Activated CD8-positive, alpha-beta memory T cell treated with anti-CD3 and anti-CD28 coated beads, Interleukin-2, amount 10 ng/mL, durations not matched to agents 7 days and 5 days (primary cell): ENCODE measurements around the gene HAUS2. TPM values are rescaled to one million over a fixed set of nuclear protein-coding genes. Genes with fewer than 3 reads are reported as not detected.
"Not testable (repeated sequence)": the region's sequence is repeated elsewhere in the genome, so short reads cannot be mapped to it uniquely, and the experiment has no call there.

ENCODE experiments used
- ATAC-seq: fragments of 150-1000 bp; cut with Tn5 transposase; one replicate; pipeline ENCODE4 v1.10.0; 2021; ENCODE audit warnings: moderate library complexity
- CTCF ChIA-PET: fragments of 350-600 bp; sonication (Branson Sonifier 250); formaldehyde crosslinking; loops from one replicate; lab custom pipeline; 2021; ENCODE audit warnings: antibody characterized with exemption; lab: Charles Lee
- DNase-seq: peaks from one replicate; pipeline ENCODE4 v3.0.0-alpha.2; 2020
- H3K27ac Mint-ChIP-seq: one replicate; pipeline ENCODE4 v1.8.0; 2021; ENCODE audit warnings: mild to moderate bottlenecking, mixed read lengths
- H3K27me3 Mint-ChIP-seq: one replicate; pipeline ENCODE4 v1.8.0; 2021; ENCODE audit warnings: mixed read lengths
- H3K36me3 Mint-ChIP-seq: one replicate; pipeline ENCODE4 v1.8.0; 2021; ENCODE audit warnings: mild to moderate bottlenecking, mixed read lengths
- H3K4me1 Mint-ChIP-seq: one replicate; pipeline ENCODE4 v1.8.0; 2021; ENCODE audit warnings: mixed read lengths
- H3K4me3 Mint-ChIP-seq: one replicate; pipeline ENCODE4 v1.8.0; 2021; ENCODE audit warnings: mild to moderate bottlenecking, moderate library complexity, mixed read lengths
- H3K9me3 Mint-ChIP-seq: one replicate; pipeline ENCODE4 v1.8.0; 2022; ENCODE audit warnings: low read depth, mixed read lengths
- total RNA-seq, 2 experiments: library from RNA; stranded (reverse); gene quantifications; one replicate each; pipeline ENCODE4 v1.2.3, GENCODE V29; 2021

Gene HAUS2
- total RNA-seq, 2 experiments from 2014 or later: 35.5 to 35.6 TPM

DNA sequence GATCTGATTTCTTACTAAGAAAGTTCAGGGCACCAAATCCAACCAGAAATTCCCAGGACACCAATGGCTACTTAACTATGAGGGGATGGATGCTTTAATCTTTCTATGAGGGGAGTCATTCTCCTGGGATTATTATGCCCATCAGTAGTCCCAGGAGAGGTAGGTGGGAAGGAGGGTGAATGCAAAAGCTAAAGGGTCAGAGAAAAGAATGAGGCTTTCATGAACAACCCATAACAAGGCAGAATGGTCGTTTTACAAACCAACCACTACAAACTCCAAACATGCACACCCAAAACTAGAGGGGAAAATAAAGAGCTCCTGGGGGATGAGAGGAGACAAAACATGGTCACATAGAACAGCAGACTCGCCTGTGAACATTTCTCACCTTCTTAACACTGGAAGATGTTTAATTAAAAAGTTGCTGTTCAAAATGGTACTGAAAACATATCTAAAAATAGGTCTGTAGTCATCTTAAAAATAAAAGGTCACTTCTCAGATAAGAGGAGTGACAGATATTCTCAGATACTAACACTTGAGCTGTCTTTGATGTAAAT lies 30.4 kb downstream of the HAUS2 start:
- DNase-seq (no peak), ATAC-seq (no peak)
- CTCF ChIA-PET: interaction anchor here (0.7 kb wide), 1 partner anchor 16 kb away, joined by 3 read pairs; no protein-coding TSS in a partner anchor

DNA sequence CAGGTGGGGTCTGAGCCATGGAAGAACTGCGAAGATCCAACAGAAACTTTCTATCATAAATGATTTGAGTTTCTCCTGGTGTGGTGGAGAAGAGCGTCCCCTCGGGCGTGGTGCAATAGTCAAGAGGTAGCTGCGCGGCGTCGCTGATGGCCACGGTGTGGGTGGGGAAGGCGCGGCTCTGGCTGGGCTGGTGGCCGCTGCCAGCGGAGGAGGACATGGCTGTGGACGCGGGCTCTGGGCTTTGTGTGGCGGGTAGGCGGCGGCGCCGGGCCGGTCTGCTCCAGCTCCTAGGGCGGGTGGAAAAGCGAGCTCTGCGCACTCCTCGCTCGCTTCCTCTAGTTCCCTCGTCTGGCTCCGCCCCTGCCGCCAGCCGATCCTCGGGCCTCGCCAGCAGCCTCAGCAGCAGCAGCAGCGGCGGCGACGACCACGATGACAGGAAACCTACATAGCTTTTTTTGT lies 32.7 kb downstream of the HAUS2 start:
- H3K27ac Mint-ChIP-seq: peak overlapping the region; percentile 79
- H3K36me3 Mint-ChIP-seq: peaks cover 3% of the 10 kb centered on the region
- H3K4me3 Mint-ChIP-seq: peak overlapping the region; percentile 79
- ATAC-seq: peak; percentile 100
- peaks cover 4% of the 10 kb centered on the region for H3K27me3 Mint-ChIP-seq
- peaks cover 46% of the 10 kb centered on the region for H3K4me1 Mint-ChIP-seq
- CTCF ChIA-PET: interaction anchor here (0.5 to 2.8 kb wide), 12 partner anchors 11 to 92 kb away, joined by 3 to 12 read pairs (median 4); partner anchors contain the start of genes HAUS2 and LRRC57
- H3K9me3 Mint-ChIP-seq: no peaks in the 10 kb centered on the region
- peak; percentile 92 for DNase-seq

More for the DNA sequence above, 30.4 kb downstream of the HAUS2 start:
- no peak overlapping the region for H3K4me3 Mint-ChIP-seq
- H3K36me3 Mint-ChIP-seq: no peaks in the 10 kb centered on the region
- peaks cover 4% of the 10 kb centered on the region for H3K27me3 Mint-ChIP-seq
- no peak overlapping the region for H3K27ac Mint-ChIP-seq
- H3K4me1 Mint-ChIP-seq: peaks cover 56% of the 10 kb centered on the region
- no peaks in the 10 kb centered on the region for H3K9me3 Mint-ChIP-seq

DNA sequence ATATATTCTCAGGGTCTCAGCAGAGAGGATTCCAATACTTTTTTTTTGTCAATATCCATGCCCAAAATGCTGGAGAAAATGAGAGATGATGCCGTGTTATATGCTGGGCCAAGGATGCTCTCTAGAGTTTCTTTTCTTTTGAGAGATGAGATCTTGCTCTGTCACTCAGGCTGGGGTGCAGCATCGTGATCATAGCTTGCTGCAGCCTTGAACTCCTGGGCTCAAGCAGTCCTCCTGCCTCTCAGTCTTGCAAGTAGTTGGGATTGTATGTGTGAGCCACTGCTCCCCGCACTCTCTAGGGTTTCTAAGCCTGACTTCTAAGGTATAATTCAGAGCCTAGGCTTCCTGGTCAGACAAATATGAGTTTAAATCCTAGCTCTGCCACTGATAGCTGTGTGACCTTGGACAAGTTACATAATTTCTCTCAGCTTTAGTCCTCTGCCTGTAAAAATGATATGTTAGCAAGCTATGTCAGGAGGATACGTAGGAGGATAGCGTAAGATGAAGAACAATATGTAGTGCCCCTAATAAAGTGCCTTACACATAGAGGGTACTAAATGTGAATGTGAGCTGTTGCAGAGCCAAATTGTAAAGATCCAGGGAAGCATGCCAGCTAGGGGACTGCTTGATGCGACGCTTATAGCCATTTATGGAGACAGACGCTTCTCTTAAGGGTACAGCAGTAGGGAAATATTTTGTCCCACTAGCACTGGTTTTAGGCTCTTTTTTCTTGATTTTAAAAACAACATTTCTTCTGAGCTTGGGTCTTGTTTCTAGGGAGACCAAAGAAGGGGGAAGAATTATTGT lies 34.1 kb downstream of the HAUS2 start:
- no peak overlapping the region for H3K27ac Mint-ChIP-seq
- H3K4me1 Mint-ChIP-seq: peaks cover 34% of the 10 kb centered on the region
- peaks cover 4% of the 10 kb centered on the region for H3K27me3 Mint-ChIP-seq
- no peak overlapping the region for H3K4me3 Mint-ChIP-seq
- ATAC-seq (no peak), DNase-seq (no peak)
- H3K9me3 Mint-ChIP-seq: no peaks in the 10 kb centered on the region
- H3K36me3 Mint-ChIP-seq: peaks cover 3% of the 10 kb centered on the region
- CTCF ChIA-PET: interaction anchor here (1.3 to 2.8 kb wide), 5 partner anchors 20 to 71 kb away, joined by 3 to 12 read pairs (median 5); partner anchors contain the start of genes HAUS2 and LRRC57

DNA sequence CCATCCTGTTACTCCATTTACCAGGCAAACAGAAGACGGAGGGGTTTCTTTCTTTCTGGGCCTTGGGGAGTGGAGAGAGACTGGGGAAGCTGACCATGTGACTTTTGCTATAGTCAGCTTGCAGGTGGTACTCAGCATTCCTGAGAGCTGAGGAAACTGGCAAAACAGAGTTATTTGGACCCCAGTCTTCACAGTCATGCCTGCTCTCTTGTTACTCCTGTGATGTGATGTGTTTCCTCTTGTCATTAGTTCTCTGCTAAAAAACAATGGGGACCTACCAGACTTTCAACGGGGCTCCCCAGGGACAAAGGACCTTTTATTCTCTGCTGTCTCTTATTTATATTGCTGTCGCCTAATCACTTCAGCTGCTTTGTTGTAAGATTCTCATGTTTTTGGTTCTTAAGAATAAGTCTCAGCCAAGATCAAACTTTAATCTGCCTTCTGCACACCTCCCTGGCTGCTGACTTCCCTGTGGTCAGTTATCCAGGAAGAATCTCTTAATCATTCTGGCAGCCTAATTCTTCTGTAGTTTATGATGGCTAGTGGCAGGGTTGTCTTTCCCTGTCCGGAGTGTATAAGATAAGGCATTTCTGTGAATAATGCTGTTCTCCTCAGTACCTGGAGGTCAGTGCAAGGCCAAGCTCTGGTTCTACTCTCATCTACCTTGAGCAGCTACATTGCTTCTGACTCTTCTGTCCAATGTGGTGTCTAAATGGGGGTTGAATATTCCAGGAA lies 35.6 kb downstream of the HAUS2 start:
- DNase-seq (no peak), ATAC-seq (no peak)
- CTCF ChIA-PET: interaction anchor here (1.7 kb wide), 1 partner anchor 22 kb away, joined by 4 read pairs; no protein-coding TSS in a partner anchor
- Mint-ChIP-seq H3K4me1 (peaks cover 29% of the 10 kb centered on the region), H3K9me3 (no peaks in the 10 kb centered on the region), H3K27ac (no peak overlapping the region), H3K4me3 (no peak overlapping the region), H3K36me3 (peaks cover 4% of the 10 kb centered on the region), H3K27me3 (no peaks in the 10 kb centered on the region)

DNA sequence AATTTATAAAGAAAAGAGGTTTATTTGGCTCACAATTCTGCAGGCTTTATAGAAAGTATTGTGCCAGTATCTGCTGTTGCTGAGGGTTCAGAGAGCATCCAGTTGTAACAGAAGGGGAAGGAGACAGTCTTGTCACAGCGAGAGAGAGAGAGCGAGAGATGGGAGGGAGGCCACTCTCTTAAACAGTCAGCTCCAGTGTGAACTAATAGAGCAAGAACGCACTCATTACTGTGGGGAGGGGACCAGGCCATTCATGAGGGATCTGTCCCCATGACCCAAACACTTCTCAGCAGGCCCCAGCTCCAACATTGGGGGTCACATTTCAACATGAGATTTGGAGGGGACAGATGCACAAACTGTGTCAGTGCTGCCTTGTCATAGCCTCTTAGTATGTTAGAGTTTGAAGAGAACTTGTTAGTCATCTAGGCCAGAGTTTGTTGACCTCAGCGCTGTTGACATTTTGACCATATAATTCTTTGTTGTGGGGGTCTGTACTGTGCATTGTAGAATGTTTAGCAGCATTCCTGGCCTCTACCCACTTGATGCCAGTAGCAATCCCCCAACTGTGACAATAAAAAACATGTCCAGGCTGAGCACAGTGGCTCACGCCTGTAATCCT lies 42.1 kb downstream of the HAUS2 start:
- CTCF ChIA-PET: interaction anchor here (0.7 to 1.4 kb wide), 4 partner anchors 15 to 108 kb away, joined by 3 to 6 read pairs (median 4); no protein-coding TSS in a partner anchor
- peaks cover 10% of the 10 kb centered on the region for H3K36me3 Mint-ChIP-seq
- H3K27me3 Mint-ChIP-seq: no peaks in the 10 kb centered on the region
- no peaks in the 10 kb centered on the region for H3K9me3 Mint-ChIP-seq
- H3K27ac Mint-ChIP-seq: no peak overlapping the region
- ATAC-seq (no peak), DNase-seq (no peak)
- H3K4me1 Mint-ChIP-seq: no peaks in the 10 kb centered on the region
- no peak overlapping the region for H3K4me3 Mint-ChIP-seq

DNA sequence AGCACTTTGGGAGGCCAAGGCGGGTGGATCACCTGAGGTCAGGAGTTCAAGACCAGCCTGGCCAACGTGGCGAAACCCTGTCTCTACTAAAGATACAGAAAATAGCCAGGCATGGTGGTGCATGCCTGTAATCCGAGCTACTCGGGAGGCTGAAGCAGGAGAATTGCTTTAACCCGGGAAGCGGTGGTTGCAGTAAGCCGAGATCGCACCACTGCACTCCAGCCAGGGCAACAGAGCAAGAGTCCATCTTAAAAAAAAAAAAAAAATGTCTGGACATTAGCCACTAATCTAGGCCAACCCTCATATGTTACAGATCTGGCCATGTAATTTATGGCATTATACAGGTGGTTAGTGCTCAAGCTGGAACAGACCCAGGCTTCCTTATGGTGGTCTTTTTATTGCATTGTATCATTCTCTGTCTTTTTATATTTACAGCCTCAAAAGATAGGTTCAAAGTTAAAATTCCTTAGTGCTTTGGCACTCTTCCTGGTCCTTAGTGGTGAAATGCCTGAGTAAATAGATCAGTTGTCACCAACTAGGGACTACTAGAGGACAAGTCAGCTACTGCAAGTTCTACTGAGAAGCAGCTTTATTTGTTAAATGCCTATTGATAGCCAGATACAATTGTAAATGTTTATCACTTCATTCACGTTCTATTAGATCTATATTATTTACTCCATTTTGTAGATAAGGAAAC lies 42.7 kb downstream of the HAUS2 start:
- H3K4me1 Mint-ChIP-seq: no peaks in the 10 kb centered on the region
- CTCF ChIA-PET: interaction anchor here (0.7 to 1.6 kb wide), 7 partner anchors 9 to 109 kb away, joined by 3 to 6 read pairs (median 4); no protein-coding TSS in a partner anchor
- peak; percentile 42 for ATAC-seq
- H3K27me3 Mint-ChIP-seq: no peaks in the 10 kb centered on the region
- no peak overlapping the region for H3K27ac Mint-ChIP-seq
- DNase-seq: no peak
- no peaks in the 10 kb centered on the region for H3K9me3 Mint-ChIP-seq
- H3K36me3 Mint-ChIP-seq: peaks cover 7% of the 10 kb centered on the region
- no peak overlapping the region for H3K4me3 Mint-ChIP-seq

DNA sequence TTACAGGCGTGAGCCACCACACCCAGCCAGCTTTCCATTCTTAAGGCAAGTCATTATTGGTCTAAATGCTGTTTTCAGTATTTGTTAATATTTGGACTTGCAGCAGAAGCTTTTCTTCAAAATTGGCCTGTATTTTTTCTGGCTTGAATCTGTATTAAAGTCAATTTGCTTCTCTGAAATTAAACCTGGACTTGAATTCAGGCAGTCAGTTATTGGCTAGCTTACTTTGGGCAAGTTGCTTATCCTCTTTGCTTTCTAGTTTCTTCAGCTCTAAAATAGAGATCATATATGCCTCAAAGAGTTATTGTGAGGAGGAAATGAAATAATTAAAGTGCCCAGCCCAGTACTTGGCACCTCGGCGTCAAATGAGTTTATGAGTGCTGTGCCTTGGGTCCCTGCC lies 44.1 kb downstream of the HAUS2 start:
- Mint-ChIP-seq H3K9me3 (no peaks in the 10 kb centered on the region), H3K36me3 (peaks cover 7% of the 10 kb centered on the region), H3K27me3 (no peaks in the 10 kb centered on the region), H3K27ac (no peak overlapping the region), H3K4me1 (no peaks in the 10 kb centered on the region), H3K4me3 (no peak overlapping the region)
- ATAC-seq (no peak), DNase-seq (no peak)
- CTCF ChIA-PET: interaction anchor here (1.5 to 1.6 kb wide), 2 partner anchors 11 to 19 kb away, joined by 3 to 5 read pairs; no protein-coding TSS in a partner anchor

DNA sequence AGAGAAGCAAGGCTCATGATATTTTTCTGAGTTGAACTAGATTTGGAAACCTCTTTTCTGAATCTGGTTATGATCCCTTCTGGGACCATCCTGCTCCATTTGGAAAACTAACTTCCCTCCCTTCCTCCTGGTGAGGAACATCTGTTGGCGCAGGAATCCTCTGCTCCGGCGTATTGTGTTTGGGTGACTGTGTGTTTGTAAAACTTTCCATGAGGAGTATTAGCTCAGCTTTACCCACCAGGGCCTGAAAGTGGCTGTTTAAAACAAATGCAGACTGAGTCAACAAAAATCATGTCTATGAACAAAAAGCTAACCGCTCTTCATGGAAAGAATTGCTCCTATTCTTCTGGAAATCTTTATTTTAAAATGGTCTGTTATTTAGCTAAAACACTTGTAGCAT lies 44.5 kb downstream of the HAUS2 start:
- peaks cover 7% of the 10 kb centered on the region for H3K36me3 Mint-ChIP-seq
- no peak overlapping the region for H3K4me3 Mint-ChIP-seq
- no peak overlapping the region for H3K27ac Mint-ChIP-seq
- no peaks in the 10 kb centered on the region for H3K27me3 Mint-ChIP-seq
- no peaks in the 10 kb centered on the region for H3K4me1 Mint-ChIP-seq
- CTCF ChIA-PET: no interaction called here
- DNase-seq (no peak), ATAC-seq (no peak)
- H3K9me3 Mint-ChIP-seq: no peaks in the 10 kb centered on the region

DNA sequence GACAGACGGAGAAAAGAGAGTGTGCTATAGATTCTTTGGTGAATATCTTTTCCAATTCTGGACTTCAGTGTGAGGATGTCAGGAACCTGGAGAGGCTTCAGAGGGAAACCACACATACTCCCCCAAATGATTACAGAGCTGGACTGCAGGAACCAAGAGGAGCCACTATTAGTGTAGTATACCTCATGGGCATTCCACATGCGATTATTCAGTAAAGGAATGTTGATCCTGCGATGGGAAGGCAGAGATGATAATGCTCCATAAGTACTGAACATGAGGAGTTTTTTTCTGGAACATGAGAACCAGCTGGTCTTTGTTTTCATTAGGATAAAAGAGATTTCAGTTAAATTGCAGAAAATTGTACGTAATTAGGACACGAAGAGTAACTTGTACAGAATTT lies 45.5 kb downstream of the HAUS2 start:
- H3K9me3 Mint-ChIP-seq: no peaks in the 10 kb centered on the region
- CTCF ChIA-PET: no interaction called here
- H3K36me3 Mint-ChIP-seq: peaks cover 7% of the 10 kb centered on the region
- no peak overlapping the region for H3K27ac Mint-ChIP-seq
- DNase-seq: no peak
- H3K4me1 Mint-ChIP-seq: no peaks in the 10 kb centered on the region
- no peak overlapping the region for H3K4me3 Mint-ChIP-seq
- H3K27me3 Mint-ChIP-seq: no peaks in the 10 kb centered on the region
- no peak for ATAC-seq

DNA sequence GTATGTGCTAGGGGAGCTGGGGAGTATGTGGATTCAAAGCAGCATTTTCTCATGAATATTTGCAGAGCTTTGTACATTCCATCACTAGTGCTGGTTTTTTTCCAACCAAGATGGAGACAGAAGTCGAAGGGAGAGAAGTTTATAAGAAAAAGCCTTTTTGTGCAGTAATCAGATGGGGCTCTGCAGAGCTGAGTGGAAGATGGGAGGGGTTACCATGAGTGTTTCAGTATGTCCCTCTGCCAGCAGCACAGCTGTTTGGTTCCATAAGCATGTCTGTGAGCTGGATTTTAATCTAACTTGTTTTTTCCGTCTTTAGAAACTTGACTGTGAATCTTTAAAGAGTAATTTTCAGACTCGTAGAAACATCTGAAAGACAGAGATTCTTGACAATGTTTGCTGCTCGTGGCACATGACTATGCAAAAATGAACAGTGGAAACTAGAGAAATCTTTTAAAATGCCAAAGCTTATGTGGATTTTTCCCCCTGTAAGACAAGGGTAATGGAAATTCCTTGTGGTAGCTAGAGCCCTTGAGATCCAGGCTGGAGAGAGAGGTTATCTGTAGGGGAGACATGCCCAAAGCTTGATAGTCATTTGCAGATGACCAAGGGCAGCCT lies 47.1 kb downstream of the HAUS2 start:
- Mint-ChIP-seq H3K36me3 (peaks cover 8% of the 10 kb centered on the region), H3K4me1 (no peaks in the 10 kb centered on the region), H3K27ac (no peak overlapping the region), H3K4me3 (no peak overlapping the region), H3K27me3 (no peaks in the 10 kb centered on the region), H3K9me3 (no peaks in the 10 kb centered on the region)
- ATAC-seq (no peak), DNase-seq (no peak)
- CTCF ChIA-PET: interaction anchor here (0.9 to 1.3 kb wide), 3 partner anchors 9 to 17 kb away, joined by 3 read pairs; no protein-coding TSS in a partner anchor

DNA sequence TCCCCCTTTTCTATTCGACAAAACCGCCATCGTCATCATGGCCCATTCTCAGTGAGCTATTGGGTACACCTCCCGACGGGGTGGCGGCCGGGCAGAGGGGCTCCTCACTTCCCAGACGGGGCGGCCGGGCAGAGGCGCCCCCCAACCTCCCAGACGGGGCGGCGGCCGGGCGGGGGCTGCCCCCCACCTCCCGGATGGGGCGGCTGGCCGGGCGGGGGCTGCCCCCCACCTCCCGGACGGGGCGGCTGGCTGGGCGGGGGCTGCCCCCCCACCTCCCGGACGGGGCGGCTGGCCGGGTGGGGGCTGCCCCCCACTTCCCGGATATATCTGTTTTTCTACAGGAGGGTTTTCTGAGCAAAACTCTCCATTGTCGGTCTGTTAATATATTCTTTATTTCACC lies 52.7 kb downstream of the HAUS2 start:
- H3K27ac Mint-ChIP-seq, H3K9me3 Mint-ChIP-seq, ATAC-seq, H3K27me3 Mint-ChIP-seq, CTCF ChIA-PET, DNase-seq, H3K4me3 Mint-ChIP-seq: not testable (repeated sequence)
- Mint-ChIP-seq H3K4me1 (peaks cover 33% of the 10 kb centered on the region), H3K36me3 (peaks cover 25% of the 10 kb centered on the region)

DNA sequence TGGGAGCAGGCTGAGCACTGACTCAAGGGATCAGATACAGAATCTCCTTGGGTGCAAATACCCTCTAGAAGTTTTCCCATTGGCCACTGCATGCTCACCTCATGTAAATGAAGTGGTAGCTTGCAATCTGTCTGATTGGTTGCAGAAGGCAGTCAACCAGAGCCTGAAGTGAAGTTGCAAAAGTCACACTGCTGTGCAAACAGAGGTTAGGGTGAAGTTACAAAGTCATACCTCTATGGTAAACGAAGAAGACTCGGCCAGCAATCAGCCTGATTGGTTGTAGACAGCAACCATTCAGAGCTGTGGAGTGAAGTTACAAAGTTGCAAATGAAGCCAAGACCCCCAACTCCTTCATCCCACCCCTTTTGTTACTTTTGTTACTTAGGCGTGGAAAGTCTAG lies 53.9 kb downstream of the HAUS2 start:
- CTCF ChIA-PET: interaction anchor here (1.9 kb wide), 1 partner anchor 21 kb away, joined by 5 read pairs; no protein-coding TSS in a partner anchor
- Mint-ChIP-seq H3K27ac (no peak overlapping the region), H3K4me1 (peaks cover 42% of the 10 kb centered on the region), H3K4me3 (no peak overlapping the region), H3K36me3 (peaks cover 25% of the 10 kb centered on the region), H3K9me3 (peaks cover 4% of the 10 kb centered on the region), H3K27me3 (no peaks in the 10 kb centered on the region)
- no peak for ATAC-seq
- no peak for DNase-seq
